ENCODE results near the gene ZSWIM8. TPM values are rescaled to one million over a fixed set of nuclear protein-coding genes. Genes with fewer than 3 reads are reported as not detected.
A peak's percentile ranks its signal among the peaks of the same experiment; 100 is the strongest.

The ZSWIM8 gene
- polyA plus RNA-seq, 2 of the 4 experiments (the other 2 are of a cell fraction), result 24.3 to 44.5 TPM

- peak overlapping the region; percentile 95 to 98; a peak in 5 of 6 replicates for H3K27ac ChIP-seq
- H3K4me1 ChIP-seq, result peaks cover 35% of the 10 kb centered on the region
- no peak for TF ChIP-seq EP300 (IDR thresholded peaks at IDR 0.05)
- no peak for TF ChIP-seq ATOH8 (CRISPR knock-in tag; IDR thresholded peaks at IDR 0.05; ENCODE audit: low read depth)
- no peak for TF ChIP-seq ZNF302 (CRISPR knock-in tag; IDR thresholded peaks at IDR 0.05)
- TF ChIP-seq HOXB5 (CRISPR knock-in tag; IDR thresholded peaks at IDR 0.05), result no peak
- TF ChIP-seq, protein P1, sequence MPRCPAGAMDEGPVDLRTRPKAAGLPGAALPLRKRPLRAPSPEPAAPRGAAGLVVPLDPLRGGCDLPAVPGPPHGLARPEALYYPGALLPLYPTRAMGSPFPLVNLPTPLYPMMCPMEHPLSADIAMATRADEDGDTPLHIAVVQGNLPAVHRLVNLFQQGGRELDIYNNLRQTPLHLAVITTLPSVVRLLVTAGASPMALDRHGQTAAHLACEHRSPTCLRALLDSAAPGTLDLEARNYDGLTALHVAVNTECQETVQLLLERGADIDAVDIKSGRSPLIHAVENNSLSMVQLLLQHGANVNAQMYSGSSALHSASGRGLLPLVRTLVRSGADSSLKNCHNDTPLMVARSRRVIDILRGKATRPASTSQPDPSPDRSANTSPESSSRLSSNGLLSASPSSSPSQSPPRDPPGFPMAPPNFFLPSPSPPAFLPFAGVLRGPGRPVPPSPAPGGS (IDR thresholded peaks at IDR 0.05), result no peak
- TF ChIP-seq MAFK (IDR thresholded peaks at IDR 0.05; ENCODE audit: partially characterized antibody), result no peak
- no peak for TF ChIP-seq RAD21 (conservative IDR thresholded peaks at IDR 0.05 in 1 of 2, IDR thresholded peaks at IDR 0.05 in 1 of 2)
- no peak for TF ChIP-seq EHMT2 (IDR thresholded peaks at IDR 0.05; ENCODE audit: low read depth)
- TF ChIP-seq FOSL2 (IDR thresholded peaks at IDR 0.05), result no peak
- no peak for TF ChIP-seq FOSL2 (CRISPR knock-in tag; IDR thresholded peaks at IDR 0.05)
- no peak for TF ChIP-seq TFCP2L1 (CRISPR knock-in tag; IDR thresholded peaks at IDR 0.05)
- no peak for TF ChIP-seq HMGXB4 (CRISPR knock-in tag; IDR thresholded peaks at IDR 0.05; ENCODE audit: borderline replicate concordance)
- TF ChIP-seq HOXB13 (CRISPR knock-in tag; IDR thresholded peaks at IDR 0.05; ENCODE audit: low read depth), result no peak
- ATAC-seq (no peak), DNase-seq (ENCODE audit: low read depth in 1 of 2, low spot score in 1 of 2) (no peak), FAIRE-seq (no peak)
- peak overlapping the region; percentile 94 for H3K4me2 ChIP-seq
- peak overlapping the region; percentile 88 for H3K4me3 ChIP-seq
- H3K9me3 ChIP-seq, result no peaks in the 10 kb centered on the region
- ChIA-PET POLR2A (no interaction called here), CTCF (interaction anchor here (1.0 to 3.1 kb wide), 2 partner anchors 9 to 13 kb away, joined by 3 to 10 read pairs; no protein-coding TSS in a partner anchor)
- 43% methylated on average over 2 of the region's 2 CpGs for WGBS (ENCODE audit: missing lambda C conversion rate)
Observed at GRCh38 chr10:73782749-73783085, 2.7 kb upstream of the ZSWIM8 start.

GRCh38 chr10:73785721-73786511 is 510 bp downstream of the ZSWIM8 start:
- ATAC-seq (peak; percentile 9 to 33; a peak in 4 of 6 replicates), FAIRE-seq (no peak), DNase-seq (ENCODE audit: low read depth in 1 of 2, low spot score in 1 of 2) (no peak)
- Histone ChIP-seq H3K4me2 (peak overlapping the region; percentile 85), H3K27ac (peak overlapping the region; percentile 70 to 92), H3K4me1 (peaks cover 26% of the 10 kb centered on the region), H3K4me3 (peak overlapping the region; percentile 97), H3K9me3 (no peaks in the 10 kb centered on the region)
- TF ChIP-seq, protein P2, sequence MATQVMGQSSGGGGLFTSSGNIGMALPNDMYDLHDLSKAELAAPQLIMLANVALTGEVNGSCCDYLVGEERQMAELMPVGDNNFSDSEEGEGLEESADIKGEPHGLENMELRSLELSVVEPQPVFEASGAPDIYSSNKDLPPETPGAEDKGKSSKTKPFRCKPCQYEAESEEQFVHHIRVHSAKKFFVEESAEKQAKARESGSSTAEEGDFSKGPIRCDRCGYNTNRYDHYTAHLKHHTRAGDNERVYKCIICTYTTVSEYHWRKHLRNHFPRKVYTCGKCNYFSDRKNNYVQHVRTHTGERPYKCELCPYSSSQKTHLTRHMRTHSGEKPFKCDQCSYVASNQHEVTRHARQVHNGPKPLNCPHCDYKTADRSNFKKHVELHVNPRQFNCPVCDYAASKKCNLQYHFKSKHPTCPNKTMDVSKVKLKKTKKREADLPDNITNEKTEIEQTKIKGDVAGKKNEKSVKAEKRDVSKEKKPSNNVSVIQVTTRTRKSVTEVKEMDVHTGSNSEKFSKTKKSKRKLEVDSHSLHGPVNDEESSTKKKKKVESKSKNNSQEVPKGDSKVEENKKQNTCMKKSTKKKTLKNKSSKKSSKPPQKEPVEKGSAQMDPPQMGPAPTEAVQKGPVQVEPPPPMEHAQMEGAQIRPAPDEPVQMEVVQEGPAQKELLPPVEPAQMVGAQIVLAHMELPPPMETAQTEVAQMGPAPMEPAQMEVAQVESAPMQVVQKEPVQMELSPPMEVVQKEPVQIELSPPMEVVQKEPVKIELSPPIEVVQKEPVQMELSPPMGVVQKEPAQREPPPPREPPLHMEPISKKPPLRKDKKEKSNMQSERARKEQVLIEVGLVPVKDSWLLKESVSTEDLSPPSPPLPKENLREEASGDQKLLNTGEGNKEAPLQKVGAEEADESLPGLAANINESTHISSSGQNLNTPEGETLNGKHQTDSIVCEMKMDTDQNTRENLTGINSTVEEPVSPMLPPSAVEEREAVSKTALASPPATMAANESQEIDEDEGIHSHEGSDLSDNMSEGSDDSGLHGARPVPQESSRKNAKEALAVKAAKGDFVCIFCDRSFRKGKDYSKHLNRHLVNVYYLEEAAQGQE (IDR thresholded peaks at IDR 0.05), result peak; percentile 59
- TF ChIP-seq RNF2 (IDR thresholded peaks at IDR 0.05; ENCODE audit: borderline replicate concordance, low read depth), result no peak
- TF ChIP-seq JUN (IDR thresholded peaks at IDR 0.05), result peak in 1 of 2 experiments; percentile 71; a peak in 2 of 5 replicates
- TF ChIP-seq, protein P1 (IDR thresholded peaks at IDR 0.05), result no peak
- TF ChIP-seq EHF (CRISPR knock-in tag; IDR thresholded peaks at IDR 0.05), result no peak
- peak; percentile 69; the same call in 1 of the 2 replicates for TF ChIP-seq PHF8 (IDR thresholded peaks at IDR 0.05; ENCODE audit: borderline replicate concordance, low read depth)
- CTCF ChIA-PET, result interaction anchor here (2.6 kb wide), 1 partner anchor 8 kb away, joined by 8 read pairs; no protein-coding TSS in a partner anchor
- POLR2A ChIA-PET, result interaction anchor here (0.6 to 2.0 kb wide), 6 partner anchors 9 to 55 kb away, joined by 3 to 8 read pairs (median 5); a partner anchor contains a TSS
- 5% methylated on average over 26 of the region's 54 CpGs for WGBS (ENCODE audit: missing lambda C conversion rate)
